GM10248 (cell line): ENCODE data around the gene XYLT1.

Experiments
- CTCF ChIA-PET: fragments of 300-600 bp; sonication (Branson Sonifier 250); formaldehyde crosslinking; extraction: SDS; loops from one replicate; lab custom pipeline; 2021; ENCODE audit warnings: antibody characterized with exemption; lab: Yijun Ruan, JAX
- POLR2A ChIA-PET: fragments of 350-650 bp; sonication (Branson Sonifier 250); formaldehyde crosslinking; extraction: SDS; loops from one replicate; lab custom pipeline; 2020; ENCODE audit warnings: antibody characterized with exemption; lab: Yijun Ruan, JAX
- DNase-seq: peaks from one replicate; pipeline ENCODE4 v3.0.0; 2012; ENCODE audit errors: extremely low spot score
- CTCF ChIP-seq: IDR thresholded peaks from 2 replicates; pipeline ENCODE4 v1.5.1; 2012; ENCODE audit warnings: mild to moderate bottlenecking, low read depth; ENCODE audit errors: extremely low read depth, missing control alignments, control extremely low read depth

Gene XYLT1

DNA sequence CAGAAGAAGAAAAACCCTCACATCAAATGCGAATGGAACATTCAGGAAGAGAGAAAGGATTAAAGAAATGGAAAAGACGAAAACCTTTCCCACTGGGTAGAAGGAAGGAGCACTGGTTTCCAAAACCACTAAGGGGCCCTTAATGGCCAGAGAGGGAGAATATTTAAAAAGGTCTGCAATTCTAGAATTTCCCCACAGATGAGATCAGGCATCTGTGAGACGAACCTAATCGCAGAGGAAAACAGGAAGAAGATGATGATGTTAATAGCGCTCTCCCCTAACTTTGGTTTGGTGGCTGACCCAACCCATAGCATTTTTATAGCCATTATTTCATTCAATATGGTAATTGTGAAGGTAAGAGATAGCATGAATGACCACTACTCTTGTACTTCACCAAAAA is 32.8 kb downstream of the XYLT1 start:
- ChIA-PET POLR2A (no interaction called here), CTCF (interaction anchor here (1.3 to 2.5 kb wide), 3 partner anchors 11 to 22 kb away, joined by 4 to 9 read pairs (median 5); no protein-coding TSS in a partner anchor)
- TF ChIP-seq CTCF, result no peak
- no peak for DNase-seq

- ChIA-PET CTCF (interaction anchor here (0.8 to 2.5 kb wide), 5 partner anchors 12 to 66 kb away, joined by 3 to 9 read pairs (median 4); no protein-coding TSS in a partner anchor), POLR2A (no interaction called here)
- no peak for DNase-seq
- no peak for TF ChIP-seq CTCF
Observed at GRCh38 chr16:17437127-17437720, 33.5 kb downstream of the XYLT1 start.

GRCh38 chr16:17435318-17435717 is 35.4 kb downstream of the XYLT1 start:
- TF ChIP-seq CTCF, result no peak
- no peak for DNase-seq
- ChIA-PET POLR2A (no interaction called here), CTCF (interaction anchor here (1.1 to 2.5 kb wide), 4 partner anchors 11 to 64 kb away, joined by 3 to 11 read pairs (median 6); no protein-coding TSS in a partner anchor)

GRCh38 chr16:17433577-17434451 is 36.9 kb downstream of the XYLT1 start:
- CTCF ChIA-PET, result interaction anchor here (1.1 to 2.3 kb wide), 5 partner anchors 9 to 175 kb away, joined by 3 to 11 read pairs (median 4); no protein-coding TSS in a partner anchor
- no peak for TF ChIP-seq CTCF
- no peak for DNase-seq
- POLR2A ChIA-PET, result no interaction called here

GRCh38 chr16:17432901-17433576 is 37.7 kb downstream of the XYLT1 start:
- DNase-seq, result no peak
- TF ChIP-seq CTCF, result no peak
- POLR2A ChIA-PET, result no interaction called here
- CTCF ChIA-PET, result interaction anchor here (1.1 to 2.3 kb wide), 4 partner anchors 8 to 174 kb away, joined by 3 to 11 read pairs (median 4); no protein-coding TSS in a partner anchor

DNA sequence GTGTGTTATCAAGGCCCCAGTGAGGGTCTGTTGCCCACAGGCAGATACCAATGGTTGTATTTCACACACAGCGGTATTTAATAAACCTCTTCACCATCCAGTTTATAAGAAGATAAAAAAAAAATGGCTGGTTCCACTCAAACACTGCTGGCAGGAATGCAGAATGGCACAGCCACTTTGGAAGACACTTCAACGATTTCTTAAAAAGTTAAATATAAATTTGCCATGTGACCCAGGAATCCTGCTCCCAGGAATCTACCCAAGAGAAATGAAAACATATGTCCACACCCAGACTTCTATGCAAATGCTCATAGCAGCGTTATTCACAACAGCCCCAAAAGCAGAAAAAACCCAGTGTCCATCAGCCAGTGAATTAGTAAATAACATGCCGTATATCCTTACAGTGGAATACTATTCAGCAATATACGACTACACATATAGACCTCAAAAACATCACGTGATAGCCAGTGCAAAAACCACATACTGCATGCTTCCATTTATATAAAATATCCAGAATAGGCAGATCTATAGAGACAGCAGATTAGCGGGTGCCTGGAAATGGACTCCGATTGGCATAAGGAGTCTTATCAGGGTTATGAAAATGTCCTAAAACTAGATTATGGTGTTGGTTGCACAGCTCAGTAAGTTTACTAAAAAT is 38.7 kb downstream of the XYLT1 start:
- CTCF ChIA-PET, result interaction anchor here (2.0 kb wide), 1 partner anchor 173 kb away, joined by 5 read pairs; no protein-coding TSS in a partner anchor

More for the DNA sequence above, 38.7 kb downstream of the XYLT1 start:
- POLR2A ChIA-PET, result no interaction called here
- no peak for DNase-seq
- no peak for TF ChIP-seq CTCF
